VCaP (cell line): ENCODE data around the gene HDAC9.
"Not testable (repeated sequence)": the region's sequence is repeated elsewhere in the genome, so short reads cannot be mapped to it uniquely, and the experiment has no call there.

ENCODE experiments used
- H3K27ac ChIP-seq: fragments of 450-650 bp; 2 replicates; pipeline ENCODE4 v1.5.1; 2017
- TF ChIP-seq, protein P1 (sequence below): fragments of 450-650 bp; conservative IDR thresholded peaks from 2 replicates; pipeline ENCODE4 v1.5.1; 2017; ENCODE audit warnings: mild to moderate bottlenecking, moderate library complexity

The HDAC9 gene

GRCh38 chr7:18976715-18977471 is 481.3 kb downstream of the HDAC9 start:
- no peak overlapping the region for H3K27ac ChIP-seq
- TF ChIP-seq, protein P1, sequence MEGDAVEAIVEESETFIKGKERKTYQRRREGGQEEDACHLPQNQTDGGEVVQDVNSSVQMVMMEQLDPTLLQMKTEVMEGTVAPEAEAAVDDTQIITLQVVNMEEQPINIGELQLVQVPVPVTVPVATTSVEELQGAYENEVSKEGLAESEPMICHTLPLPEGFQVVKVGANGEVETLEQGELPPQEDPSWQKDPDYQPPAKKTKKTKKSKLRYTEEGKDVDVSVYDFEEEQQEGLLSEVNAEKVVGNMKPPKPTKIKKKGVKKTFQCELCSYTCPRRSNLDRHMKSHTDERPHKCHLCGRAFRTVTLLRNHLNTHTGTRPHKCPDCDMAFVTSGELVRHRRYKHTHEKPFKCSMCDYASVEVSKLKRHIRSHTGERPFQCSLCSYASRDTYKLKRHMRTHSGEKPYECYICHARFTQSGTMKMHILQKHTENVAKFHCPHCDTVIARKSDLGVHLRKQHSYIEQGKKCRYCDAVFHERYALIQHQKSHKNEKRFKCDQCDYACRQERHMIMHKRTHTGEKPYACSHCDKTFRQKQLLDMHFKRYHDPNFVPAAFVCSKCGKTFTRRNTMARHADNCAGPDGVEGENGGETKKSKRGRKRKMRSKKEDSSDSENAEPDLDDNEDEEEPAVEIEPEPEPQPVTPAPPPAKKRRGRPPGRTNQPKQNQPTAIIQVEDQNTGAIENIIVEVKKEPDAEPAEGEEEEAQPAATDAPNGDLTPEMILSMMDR: no peak

DNA sequence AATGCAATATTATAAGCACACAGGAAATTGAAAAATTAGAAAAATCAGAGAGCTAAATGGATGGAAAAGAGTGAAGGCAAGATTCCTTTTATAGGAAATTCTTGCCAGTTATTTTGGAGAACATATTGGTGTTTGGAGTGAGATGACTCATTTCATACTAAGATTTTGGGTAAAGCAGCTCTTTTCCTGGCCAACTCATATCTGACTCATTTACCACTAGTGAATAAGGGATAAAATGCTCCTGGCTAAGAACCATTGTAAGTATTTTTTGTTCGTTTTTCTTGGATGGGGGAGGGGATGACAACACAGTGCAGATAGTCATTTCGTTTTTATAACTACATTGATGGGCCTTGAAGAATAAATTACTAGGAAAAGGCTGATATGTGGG is 482.6 kb downstream of the HDAC9 start:
- no peak overlapping the region for H3K27ac ChIP-seq
- TF ChIP-seq, protein P1: no peak

- H3K27ac ChIP-seq: not testable (repeated sequence)
Observed at GRCh38 chr7:18990700-18991099, 495.2 kb downstream of the HDAC9 start.

DNA sequence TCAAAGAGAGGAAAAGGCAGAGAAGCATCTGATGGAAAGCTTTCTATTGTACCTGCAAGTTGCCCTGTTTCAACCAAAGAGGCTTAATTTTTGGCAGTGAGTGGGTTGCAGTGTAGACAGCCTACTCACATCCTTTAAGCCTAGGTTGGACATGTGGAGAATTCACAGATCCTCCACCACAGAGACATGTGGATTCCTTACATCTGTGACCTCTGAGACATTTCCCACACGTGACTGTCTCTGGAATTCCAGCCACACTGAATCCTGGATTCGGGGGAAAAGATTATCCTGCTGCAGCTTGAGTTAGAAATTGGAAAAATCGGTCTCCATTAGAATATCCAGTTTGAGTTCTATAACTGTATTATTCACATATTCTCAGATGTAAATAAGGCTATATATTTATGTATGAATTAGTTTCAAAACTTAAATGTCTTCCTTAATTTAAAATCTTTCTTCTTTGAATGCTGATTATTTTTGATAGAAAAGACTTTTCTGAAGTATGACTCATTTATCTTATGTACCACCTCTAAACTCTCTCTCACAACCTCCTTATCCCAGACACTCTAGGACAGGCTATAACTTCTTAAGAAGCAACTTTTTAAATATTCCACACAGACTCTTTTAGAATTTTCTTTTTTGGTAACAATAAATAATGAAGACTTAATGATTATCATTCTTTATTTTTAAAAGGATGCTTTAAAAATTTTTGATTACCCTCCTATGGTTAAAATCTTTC is 498.6 kb downstream of the HDAC9 start:
- H3K27ac ChIP-seq: no peak overlapping the region
- TF ChIP-seq, protein P1: no peak

DNA sequence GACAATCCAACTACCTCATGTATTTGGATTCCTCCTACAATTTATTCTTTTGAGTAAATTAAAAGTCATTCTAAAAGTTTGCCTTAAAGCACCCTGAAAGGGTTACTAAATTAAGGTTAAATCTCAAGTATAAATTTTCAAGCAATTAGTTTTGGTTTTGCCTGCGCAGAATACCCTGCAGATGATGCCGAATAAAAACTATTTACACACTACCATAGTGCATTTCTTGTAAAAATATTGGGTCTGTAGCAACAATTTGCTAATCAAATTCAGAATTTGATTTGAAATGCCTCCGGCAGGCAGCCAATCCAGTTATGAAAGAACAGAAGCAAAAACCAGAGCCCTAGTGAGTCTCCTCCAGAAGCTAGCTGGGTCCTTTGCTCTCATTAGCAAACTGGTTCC is 499.7 kb downstream of the HDAC9 start:
- TF ChIP-seq, protein P1: no peak
- no peak overlapping the region for H3K27ac ChIP-seq

DNA sequence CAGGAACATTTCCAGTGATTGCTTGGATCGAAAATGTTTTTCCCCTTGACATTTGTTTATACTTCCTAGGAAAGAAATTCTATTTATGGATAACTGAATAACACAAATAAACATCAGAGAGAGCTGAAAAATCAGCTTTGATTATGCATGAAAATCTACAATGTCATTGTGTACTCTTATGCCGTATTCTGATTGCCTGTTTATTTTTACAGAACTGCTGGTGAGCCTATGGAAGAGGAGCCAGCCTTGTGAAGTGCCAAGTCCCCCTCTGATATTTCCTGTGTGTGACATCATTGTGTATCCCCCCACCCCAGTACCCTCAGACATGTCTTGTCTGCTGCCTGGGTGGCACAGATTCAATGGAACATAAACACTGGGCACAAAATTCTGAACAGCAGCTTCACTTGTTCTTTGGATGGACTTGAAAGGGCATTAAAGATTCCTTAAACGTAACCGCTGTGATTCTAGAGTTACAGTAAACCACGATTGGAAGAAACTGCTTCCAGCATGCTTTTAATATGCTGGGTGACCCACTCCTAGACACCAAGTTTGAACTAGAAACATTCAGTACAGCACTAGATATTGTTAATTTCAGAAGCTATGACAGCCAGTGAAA is 500.4 kb downstream of the HDAC9 start:
- H3K27ac ChIP-seq: no peak overlapping the region
- TF ChIP-seq, protein P1: no peak

DNA sequence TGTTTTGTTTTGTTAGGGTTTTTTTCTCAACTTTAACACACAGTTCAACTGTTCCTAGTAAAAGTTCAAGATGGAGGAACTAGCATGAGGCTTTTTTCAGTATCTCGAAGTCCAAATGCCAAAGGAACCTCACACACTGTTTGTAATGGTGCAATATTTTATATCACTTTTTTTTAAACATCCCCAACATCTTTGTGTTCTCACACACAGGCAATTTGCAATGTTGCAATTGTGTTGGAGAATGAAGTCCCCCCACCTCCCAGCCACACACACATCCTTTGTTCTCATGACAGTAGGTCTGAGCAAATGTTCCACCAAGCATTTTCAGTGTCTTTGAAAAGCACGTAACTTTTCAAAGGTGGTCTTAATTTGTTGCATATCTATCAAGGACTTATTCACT is 501.0 kb downstream of the HDAC9 start:
- H3K27ac ChIP-seq: no peak overlapping the region
- TF ChIP-seq, protein P1: no peak
